Fibroblast of skin of back (primary cell): ENCODE measurements around the gene CAPN7.

ENCODE experiments used
- DNase-seq: peaks from one replicate; pipeline ENCODE4 v3.0.0-alpha.2; 2013

The CAPN7 gene

GRCh38 chr3:15253023-15253697, 47.1 kb downstream of the CAPN7 start:
- DNase-seq = no peak

- DNase-seq = no peak
Observed at GRCh38 chr3:15255215-15255614, 49.2 kb downstream of the CAPN7 start.

GRCh38 chr3:15256861-15257341, 50.9 kb downstream of the CAPN7 start:
- DNase-seq = no peak

- DNase-seq = no peak
Observed at GRCh38 chr3:15258720-15259119, 52.7 kb downstream of the CAPN7 start.

- no peak for DNase-seq
Observed at GRCh38 chr3:15260531-15260930, 54.5 kb downstream of the CAPN7 start.

GRCh38 chr3:15261274-15261673, 55.2 kb downstream of the CAPN7 start:
- DNase-seq = no peak

GRCh38 chr3:15262021-15262420, 56.0 kb downstream of the CAPN7 start:
- no peak for DNase-seq

- no peak for DNase-seq
Observed at GRCh38 chr3:15263120-15263519, 57.1 kb downstream of the CAPN7 start.

- no peak for DNase-seq
Observed at GRCh38 chr3:15263926-15264325, 57.9 kb downstream of the CAPN7 start.

GRCh38 chr3:15264486-15264885, 58.4 kb downstream of the CAPN7 start:
- DNase-seq = no peak

- DNase-seq = no peak
Observed at GRCh38 chr3:15265655-15266509, 59.8 kb downstream of the CAPN7 start.

GRCh38 chr3:15266510-15267376, 60.7 kb downstream of the CAPN7 start:
- no peak for DNase-seq

GRCh38 chr3:15267502-15267901, 61.5 kb downstream of the CAPN7 start:
- no peak for DNase-seq

- DNase-seq = peak; percentile 82
Observed at GRCh38 chr3:15268033-15268631, 62.1 kb downstream of the CAPN7 start.

- peak; percentile 95 for DNase-seq
Observed at GRCh38 chr3:15269091-15269989, 63.3 kb downstream of the CAPN7 start.

- DNase-seq = no peak
Observed at GRCh38 chr3:15271030-15271429, 65.0 kb downstream of the CAPN7 start.

GRCh38 chr3:15271785-15272381, 65.8 kb downstream of the CAPN7 start:
- no peak for DNase-seq

- DNase-seq = no peak
Observed at GRCh38 chr3:15272426-15273196, 66.6 kb downstream of the CAPN7 start.

GRCh38 chr3:15273227-15273626, 67.2 kb downstream of the CAPN7 start:
- no peak for DNase-seq
